Left kidney (tissue), 2 donors: Measurements from ENCODE around the gene CASD1. TPM values are rescaled to one million over a fixed set of nuclear protein-coding genes. Genes with fewer than 3 reads are reported as not detected.

Experiments
- DNase-seq: peaks from one replicate; pipeline ENCODE4 v3.0.0-alpha.2; 2013
- polyA plus RNA-seq: library from polyadenylated mRNA; unstranded; fragments of 120-200 nt; gene quantifications from one replicate; pipeline ENCODE4 v1.2.1, GENCODE V29; 2013; ENCODE audit not compliant: insufficient read length

The CASD1 gene
- polyA plus RNA-seq, 1 donor, result 63.4 TPM

DNA sequence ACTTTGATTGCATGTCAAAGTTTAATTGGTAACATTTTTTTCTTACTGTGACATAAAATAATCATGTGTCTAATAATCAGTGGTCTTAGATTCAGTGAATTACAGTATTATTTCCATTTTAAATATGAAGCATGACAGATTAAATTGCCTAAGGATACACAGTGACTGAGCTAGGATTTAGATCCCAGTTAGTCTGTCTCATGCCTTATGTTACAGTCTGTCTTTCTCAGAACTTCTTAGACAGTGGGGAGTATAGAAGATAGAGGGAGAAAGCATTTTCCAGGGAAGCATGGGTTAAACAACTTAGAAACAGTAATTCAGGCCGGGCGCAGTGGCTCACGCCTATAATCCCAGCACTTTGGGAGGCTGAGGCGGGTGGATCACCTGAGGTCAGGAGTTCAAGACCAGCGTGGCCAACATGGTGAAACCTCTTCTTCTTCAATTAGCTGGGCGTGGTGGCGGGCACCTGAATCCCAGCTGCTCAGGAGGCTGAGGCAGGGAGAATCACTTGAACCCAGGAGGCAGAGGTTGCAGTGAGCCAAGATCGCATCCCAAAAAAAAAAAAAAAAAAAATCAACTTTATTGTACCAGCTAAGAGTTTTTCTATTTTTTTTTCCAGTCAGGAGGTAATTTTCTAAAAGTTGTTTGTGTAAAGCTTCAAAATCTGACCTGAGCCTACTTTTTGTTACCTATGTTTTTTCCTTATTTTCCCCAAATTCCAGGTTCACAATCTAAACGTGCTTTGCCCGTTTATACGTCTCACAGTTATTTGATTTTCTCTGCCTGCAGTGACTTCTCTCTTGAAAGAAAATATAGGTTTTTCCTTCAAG is 3.3 kb downstream of the CASD1 start:
- no peak for DNase-seq

DNA sequence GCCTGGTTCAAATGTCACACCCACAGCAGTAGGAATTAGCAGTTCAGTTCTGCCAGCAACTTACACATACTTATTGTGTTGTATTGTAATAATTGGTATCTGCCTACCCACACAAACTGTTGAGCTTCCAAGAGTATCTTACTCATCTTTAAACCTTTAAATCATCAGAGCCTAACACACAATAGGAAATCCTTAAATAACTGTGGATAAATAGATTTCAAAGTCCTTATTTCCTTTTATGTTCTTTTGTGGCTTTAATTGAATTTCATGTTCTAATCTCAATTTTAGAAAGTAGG is 3.9 kb downstream of the CASD1 start:
- no peak for DNase-seq

DNA sequence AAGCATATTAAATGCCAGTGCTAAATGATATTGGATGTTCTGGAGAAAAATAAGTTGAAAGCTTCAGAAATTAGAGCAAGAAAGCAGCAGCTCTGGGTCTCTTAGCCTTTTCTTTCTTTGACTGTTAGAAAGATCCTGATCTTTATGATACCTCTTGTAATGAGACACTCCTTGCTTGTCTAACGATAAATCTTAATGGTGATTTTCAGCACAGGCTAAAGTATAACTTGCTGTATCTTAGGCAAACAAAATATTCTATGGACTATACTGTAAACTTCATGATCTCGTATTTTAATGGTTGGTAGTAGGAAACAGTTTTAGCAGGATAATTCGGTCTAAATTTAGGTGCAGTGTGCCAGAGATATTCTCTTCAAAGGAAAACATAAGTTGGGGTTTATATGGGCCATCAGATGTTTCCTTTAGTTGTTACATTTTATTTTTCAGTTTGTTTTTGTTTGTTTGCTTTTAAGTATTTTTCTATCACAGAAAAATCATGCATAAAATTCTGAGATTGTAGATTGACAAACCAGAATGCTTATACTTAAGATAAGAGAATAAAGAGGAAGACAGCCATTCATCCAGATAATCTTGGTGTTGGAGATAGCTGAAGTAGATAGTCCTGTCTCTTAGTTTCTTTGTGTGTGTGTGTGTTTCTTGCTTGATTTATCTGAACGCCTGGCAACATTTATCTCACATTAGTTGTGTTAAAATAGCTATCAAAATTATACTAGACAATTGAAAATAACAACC is 4.7 kb downstream of the CASD1 start:
- no peak for DNase-seq

DNA sequence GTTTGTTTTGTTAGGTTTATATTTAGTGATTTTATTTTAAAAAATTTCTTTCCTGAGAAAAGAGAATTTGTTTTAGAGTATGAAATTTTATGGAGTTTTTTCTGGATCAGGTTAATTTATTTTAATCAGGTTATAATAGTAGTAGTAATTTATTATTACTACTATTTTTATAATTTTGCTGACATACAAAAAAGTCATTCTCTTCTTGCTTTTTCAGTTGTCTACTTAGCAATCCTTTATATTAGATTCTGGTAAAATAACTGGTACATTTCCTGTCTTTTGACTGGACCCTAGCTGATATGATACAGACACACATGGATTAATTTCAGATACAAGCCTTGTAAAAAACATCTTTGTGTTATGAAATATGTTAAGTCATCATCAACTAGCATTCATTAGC is 5.3 kb downstream of the CASD1 start:
- DNase-seq, result no peak

DNA sequence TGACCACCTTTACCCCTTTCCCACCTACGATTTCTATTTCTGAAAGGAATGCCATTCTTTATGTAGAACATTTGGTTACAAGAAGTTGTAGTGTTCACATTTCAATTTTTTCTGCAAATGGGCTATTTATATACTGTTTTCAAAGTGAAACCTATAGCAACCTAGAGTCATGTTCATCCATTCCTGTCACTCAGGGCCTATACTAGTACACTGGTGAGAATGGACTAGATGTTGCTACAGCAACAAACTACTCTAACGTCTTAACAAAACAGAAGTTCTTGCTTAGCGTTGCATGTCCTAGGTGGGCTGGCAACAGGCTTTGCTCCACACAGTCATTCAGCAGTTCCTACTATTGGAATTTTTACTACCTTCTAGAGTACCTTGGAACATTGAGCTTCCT is 16.3 kb downstream of the CASD1 start:
- no peak for DNase-seq

DNA sequence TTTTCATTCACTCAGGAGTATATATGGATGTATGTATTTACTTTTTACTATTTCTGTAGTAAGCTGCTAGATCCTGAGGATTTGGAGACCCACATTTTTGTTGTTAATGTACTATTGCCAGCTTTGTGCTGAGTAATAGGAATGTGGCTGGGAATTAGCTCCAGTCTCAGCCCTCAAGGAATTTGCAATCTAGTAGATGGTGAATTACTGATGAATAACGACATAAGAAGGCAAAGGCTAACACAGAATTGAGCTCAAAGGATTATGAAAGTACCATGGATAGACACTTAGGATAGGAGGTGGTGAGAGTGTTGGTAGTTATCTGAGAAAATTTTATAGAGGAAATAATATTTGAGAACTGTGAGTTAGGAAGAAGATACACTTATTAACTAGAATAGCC is 19.9 kb downstream of the CASD1 start:
- no peak for DNase-seq

DNA sequence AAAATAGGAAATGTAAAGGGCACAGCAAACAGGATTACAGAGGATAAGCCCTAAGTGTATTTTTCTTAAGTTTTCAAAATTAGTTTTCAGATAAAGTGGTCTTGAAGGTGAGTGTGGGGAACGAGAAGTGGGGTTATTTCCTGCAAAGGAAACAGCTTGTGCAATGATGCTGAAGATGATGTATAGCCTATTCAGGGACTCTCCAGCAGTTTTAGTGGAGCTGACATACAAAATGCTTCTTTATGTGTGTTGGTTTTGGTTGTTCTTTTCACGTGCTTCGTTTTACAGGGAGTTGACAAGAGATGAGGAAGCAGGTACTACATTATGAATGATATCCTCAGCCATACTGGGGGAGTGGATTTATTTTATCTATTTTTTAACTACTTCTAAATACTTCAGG is 20.5 kb downstream of the CASD1 start:
- no peak for DNase-seq

DNA sequence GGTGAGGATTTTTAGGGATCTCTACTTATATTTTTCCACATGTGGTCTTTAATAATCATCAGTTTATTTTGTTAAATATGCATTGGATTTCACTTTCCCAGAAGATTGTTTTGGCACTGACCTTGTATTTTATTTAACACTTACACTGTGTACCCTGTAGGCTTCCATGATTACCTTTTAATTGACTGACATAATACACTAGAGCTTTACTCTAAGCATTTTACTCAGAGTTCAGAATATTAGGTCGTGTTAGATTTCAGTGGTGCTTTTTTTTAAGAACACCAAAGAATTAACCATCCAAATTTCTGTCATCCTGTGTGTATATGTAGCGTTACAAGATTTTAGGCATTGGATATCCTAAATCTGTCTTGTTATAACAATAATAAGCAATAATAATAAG is 23.1 kb downstream of the CASD1 start:
- no peak for DNase-seq

DNA sequence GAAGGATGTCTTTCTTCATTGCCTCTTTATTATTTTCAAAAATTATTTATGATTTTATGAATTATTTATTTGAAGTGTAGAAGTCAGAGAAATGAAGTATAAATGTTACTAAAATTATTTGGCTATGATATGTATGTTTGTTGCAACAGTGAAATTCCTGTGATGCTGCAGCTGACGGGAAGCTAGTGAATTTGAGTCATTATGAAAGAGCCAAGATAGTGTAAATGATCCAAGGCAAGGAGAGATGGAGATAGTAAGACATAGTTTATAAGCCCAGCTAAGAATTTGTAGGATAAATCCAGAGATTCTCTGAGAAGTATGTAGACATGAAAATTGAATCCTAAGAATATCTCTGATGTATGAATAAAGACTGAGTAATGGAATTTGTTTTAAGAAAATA is 30.8 kb downstream of the CASD1 start:
- no peak for DNase-seq

DNA sequence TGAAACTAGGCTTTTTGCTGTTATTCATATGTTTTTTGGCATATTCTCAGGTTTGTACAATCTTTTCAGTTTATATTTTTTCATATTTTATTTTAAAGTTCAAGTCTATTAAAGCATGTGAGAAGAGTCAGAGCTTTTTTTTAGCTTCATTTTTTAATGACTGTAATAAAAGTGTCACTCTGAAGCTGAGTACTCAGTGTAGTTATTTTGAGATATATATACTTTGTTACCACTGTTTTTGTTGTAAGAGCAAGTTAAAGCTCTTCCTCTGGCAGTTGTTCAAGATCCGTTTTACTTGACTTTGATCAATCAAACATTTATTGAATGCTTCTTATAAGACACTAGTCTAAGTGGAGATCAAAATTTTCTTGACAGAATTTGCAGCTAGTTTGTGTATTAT is 37.5 kb downstream of the CASD1 start:
- DNase-seq, result peak; percentile 22

DNA sequence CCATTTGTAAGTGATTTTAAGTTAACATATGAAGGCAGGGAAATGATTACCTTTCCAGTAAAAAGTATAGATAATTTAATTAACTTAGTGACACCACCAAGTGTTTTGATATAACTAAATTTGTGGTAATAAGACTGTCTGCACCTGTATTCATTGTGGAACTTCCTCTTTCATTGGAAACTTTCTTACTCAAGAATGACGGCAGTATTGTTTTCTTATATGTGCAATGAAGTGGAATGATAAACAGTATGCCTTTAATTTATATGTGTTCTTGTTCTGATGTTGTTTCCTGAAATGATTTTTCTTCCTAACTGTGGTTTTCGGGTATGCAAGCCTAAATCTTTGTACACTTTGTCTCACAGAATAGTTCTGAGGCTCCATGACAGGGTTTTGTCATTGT is 46.4 kb downstream of the CASD1 start:
- no peak for DNase-seq

DNA sequence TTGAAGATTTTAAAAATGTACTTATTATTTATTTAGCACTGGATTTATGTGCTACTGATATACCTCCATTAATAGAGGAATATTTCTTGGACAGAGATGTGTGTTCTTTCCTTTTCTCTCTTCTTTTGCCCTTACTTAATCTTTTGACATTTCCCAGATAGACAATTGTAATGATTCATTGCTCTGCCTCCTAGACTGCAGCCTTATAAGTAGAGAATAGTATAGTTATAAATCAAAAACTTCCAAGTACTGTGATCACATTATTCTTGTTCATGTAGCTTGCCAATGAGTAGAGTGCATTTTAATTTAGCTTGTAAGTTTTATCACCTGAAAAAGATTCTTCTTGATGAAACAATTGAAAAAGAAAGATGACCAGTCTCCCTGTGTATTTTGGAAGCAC is 47.6 kb downstream of the CASD1 start:
- DNase-seq, result no peak

DNA sequence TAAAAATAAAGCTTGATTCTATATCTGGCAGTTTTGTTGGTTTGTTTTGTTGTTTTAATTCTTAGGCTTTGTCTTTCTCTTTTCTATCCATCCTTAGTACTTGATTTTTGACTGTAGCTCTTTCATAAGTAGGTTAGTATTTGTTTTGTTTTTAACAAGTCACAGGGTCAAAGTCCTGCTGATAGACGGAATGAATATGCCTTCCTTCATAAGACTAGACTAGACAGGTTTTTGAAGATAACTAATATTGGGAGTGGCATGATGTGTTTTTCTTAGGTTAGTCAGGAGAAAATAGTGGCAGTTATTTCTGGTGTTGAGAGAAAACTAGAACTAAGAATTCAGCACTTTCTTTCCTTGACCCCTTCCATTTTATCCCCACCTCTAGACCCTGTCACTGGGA is 50.4 kb downstream of the CASD1 start:
- no peak for DNase-seq

DNA sequence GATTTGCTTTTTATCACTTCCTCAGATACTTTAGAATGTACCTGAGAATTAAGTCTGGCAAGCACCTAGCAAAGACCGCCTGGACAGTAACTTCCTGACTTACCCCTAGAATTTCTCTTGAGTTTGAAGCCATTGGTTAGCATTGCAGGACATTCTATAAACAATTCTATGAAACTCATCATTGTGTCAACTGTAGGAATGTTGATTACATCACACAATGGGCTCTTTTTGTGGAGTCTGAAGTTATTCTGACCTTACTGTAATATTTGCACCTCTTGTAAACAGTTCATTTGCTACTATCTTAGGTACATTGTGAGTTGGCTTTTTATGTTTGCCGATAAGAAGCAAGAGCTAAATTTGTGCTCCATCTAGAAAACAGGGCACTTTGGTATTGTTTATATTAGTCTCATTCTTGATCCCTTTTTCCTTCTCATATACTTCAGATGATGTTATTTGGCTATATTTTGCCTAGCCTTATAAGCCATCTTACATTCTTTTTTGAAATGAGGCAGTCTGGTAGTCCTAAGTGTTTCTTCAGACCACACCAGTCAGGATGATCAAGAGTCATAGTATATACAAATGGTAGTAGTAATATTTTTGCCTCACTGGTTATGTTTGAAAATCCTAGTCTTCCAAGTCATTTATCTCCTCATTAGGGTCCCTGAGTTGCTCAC is 52.4 kb downstream of the CASD1 start:
- DNase-seq, result no peak

DNA sequence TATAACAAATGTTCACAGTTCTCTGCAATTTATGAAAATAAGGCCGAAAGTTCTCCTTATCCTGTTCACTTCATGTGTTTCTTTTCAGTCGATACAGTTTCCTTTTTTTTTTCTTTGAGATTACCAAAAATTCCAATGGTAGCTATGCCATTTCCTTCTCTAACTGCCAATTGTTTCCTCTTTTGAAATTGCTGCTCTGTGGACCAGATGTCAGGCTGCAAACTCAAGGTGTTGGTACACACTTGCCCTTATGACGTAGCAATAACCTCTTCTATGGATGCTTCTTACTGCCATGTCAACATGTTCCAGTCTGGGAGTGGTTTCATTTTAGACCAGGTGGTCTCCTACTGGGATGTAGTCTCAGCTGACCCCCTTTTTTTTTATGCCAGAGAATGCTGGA is 52.9 kb downstream of the CASD1 start:
- no peak for DNase-seq

DNA sequence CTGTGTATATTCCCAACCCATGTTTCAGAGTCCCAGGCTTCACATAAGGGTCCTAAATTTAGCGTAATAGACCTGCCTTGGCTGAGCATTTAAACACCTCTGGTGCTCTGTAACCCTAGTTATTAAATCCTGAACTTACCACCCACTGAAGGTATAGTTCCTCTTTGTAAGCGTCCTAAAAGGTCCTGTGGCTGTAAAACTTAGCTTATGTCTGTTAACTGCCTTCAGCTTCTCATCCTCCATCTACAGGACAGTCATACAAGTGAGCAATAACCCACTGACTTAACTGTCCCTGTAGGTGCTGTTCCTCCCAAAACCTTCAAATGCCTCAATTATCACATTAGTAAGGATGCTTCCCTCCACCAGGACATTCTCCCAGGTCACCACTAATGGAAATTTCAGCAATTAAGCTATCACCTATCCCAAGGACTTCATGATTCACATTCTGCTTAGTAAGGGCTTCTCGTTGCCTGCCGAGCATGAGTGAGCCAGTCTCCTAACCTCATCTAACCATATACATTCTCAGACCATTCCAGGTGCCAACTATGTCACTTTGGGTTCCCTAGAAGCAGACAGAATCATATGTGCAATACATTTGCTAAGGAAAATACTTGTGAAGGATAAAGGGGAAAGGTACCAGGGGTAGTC is 55.8 kb downstream of the CASD1 start:
- no peak for DNase-seq

DNA sequence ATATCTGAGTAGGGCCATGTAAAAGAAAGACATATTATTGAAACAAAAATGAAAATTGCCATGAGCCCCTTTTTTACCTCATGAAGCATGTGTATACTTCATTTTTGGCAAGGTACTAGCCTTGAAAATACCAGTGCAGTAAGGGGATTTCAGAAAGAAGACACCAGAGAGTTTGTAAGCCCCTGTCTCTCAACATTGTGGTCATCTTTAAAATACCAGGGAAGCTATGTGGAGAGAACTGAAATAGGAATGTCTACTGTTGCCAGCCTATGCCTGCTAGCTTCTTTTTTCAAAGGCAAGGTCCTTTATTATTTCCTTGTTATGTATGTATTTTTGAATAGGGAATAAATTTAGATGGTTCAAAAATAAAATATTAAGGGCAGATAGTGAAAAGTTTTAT is 57.8 kb downstream of the CASD1 start:
- no peak for DNase-seq

DNA sequence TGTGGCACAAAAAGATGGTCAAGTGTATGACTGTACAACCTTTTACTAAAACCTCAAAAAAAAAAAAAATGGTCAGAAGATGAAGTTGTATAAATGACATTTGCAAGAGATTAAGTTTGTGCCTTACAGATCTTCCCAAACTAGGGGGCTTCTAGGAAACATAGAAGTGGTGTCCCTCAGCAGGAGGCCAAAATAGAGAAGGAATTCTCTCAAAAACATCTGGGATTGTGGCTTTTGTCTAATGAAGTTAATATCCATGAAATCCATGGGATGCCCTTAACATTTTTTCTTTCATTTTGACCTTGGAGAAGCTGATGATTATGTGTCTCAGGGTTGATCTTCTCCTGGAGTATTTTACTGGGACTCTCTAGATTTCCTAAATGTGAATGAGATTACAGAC is 62.2 kb downstream of the CASD1 start:
- DNase-seq, result no peak

DNA sequence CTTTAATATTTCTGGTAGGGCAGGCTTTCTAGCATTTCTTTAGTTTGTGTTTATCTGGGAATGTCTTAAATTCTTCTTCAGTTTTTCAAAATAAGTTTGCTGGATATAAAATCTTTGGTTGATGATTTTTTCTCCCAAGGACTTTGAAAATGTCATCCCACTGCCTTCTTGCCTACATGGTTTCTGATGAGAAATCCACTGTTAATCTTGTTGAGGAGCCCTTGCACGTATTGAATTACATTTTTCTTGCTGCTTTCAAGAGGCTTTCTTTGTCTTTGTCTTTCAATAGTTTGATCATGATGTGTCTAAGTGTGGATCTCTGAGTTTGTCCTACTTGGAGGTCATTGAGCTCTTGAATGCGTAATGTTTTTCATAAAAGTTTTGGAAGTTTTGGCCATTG is 66.0 kb downstream of the CASD1 start:
- no peak for DNase-seq

DNA sequence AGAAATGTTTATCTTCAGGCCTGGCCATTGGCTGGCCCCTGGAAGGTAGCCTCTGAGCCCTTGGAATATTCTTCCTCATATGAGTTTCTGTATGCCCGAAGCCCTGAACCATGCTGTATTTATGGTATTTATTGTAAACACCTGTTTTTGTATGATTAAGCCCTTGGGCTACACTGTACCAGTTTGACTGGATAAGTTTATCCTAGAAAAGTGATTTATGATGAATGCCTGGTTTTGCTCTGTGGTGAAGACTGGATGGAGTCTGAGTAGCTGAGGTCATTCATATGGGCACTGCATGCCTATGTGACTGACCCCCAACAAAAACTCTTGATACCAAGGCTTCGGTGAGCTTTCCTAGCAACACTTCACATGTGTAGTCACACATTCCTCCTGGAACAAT is 66.7 kb downstream of the CASD1 start:
- DNase-seq, result no peak

DNA sequence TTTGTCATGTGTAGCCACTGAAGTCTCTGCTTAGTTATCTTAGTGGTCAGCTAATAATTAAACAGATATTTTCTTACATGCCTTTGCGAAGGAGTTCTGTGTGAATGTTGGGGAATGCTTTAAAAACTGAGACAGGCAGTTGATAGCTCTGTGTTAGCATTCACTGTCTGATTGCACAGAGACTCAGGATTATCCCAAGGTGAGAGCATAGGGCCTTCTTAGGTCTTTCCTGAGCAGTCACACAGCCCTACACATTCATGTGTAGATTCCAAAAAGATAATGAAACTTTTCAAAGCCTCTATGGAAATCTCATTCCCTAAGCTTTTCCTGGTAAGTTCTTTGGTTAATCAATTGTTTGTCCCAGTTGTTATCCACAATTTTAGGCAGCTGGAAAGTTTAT is 67.7 kb downstream of the CASD1 start:
- no peak for DNase-seq

DNA sequence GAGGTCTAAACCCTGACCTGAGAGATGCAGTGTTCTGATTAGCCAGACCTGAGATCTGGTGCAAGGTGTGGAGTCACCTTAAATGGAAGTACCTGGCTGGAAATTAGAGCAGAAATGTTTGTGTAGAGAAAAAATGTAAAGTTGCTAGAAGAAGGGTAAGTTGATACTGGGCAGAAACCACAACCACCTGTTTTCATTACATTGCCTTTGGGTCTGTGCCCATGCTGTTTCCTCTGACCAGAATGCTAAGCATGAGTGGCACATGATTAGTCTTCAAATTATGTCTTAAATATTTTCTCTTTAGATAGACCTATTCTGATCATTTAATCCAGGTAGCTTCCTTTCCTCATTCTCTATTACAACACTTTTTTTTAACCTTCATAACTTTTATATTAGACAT is 69.0 kb downstream of the CASD1 start:
- DNase-seq, result no peak

DNA sequence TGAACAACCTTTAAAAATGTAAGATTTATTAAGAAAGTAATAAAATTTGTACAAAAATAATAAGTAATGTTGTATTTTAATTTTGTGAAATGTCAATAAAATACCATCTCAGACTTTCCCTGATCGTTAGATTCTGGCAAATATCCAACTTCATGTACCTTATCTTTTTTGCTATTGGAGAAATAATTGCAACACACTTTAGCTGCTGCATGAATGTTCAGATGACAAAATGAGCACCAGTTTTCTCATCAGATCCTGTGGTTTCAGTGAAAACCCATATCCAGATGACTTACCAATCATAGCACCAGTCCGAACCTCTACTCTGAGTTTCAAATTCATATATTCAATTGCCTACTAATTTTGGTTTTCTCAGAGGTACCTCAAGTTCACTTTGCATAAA is 69.9 kb downstream of the CASD1 start:
- no peak for DNase-seq
